SHP77 treated with DMSO at 0.1 percent for 48 hours (cell line): Measurements from ENCODE around the gene DNAJC3.
"Not testable (repeated sequence)": the region's sequence is repeated elsewhere in the genome, so short reads cannot be mapped to it uniquely, and the experiment has no call there.

Source experiments
- DNase-seq: peaks from one replicate; lab custom pipeline; 2025; lab: John Stamatoyannopoulos, UW

The DNAJC3 gene

DNA sequence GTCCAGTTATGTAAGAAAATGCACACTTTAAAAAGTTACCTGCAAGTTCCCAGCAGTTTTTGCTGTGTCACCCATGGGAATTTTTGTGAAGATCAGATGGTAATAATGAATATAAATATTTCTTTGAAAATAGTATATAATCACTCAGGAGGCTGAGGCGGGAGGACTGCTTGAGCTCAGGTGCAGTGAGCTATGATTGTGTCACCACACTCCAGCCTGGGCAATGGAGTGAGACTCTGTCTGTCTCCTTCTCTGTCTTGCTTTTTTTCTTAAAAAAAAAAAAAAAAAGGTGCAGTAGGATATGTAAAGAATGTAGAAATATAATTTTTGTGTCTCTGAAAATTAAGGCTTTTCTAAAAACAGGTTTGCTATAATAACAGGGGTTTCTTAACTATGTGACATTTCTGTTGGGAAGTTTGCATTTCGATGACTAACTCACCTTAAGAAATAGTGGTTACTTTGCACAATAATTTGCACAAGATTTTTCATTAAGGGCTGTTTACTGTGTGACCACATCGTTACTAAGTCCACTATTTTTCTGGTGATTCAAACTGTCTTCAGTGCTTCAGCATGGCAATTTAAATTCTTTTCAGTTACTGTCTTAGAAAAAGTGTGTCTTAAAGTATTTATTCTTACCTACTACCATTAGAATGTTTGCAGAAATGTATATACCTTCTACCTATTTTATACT lies 37.3 kb downstream of the DNAJC3 start:
- no peak for DNase-seq

DNA sequence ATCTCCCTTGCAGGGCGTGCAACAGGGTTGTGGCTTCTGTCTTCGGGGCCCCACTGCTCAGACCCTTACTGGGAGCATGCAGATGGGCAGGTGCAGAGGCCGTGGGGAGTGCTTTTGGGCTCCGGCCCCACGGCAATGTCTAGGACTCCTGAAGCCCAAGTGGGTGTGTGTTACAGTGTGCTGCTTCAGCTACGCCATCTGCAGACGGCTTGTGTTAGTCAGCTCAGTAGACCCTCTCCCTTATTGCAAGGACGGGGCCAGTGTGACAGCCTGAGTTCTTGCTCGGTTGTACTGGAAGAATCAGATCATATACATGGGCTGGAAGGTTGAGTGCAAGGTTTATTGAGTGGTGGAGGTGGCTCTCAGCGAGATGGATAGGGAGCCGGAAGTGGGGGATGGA lies 39.3 kb downstream of the DNAJC3 start:
- no peak for DNase-seq

DNA sequence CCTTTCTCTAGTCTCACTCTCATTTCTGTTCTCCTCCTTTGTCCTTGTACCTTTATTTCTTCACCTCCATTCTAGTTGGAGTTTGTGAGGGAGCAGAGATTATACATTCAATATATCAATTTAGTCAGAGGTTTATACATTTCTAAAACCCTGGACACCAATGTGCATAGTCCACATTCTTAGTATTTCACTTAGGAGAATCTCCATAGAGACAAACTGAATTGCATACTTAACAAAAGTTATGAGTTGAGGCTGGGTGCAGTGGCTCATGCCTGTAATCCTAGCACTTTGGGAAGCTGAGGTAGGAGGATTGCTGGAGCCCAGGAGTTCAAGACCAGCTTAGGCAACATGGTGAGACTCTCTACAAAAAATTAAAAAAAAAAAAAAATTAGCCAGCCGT lies 45.3 kb downstream of the DNAJC3 start:
- DNase-seq = no peak

DNA sequence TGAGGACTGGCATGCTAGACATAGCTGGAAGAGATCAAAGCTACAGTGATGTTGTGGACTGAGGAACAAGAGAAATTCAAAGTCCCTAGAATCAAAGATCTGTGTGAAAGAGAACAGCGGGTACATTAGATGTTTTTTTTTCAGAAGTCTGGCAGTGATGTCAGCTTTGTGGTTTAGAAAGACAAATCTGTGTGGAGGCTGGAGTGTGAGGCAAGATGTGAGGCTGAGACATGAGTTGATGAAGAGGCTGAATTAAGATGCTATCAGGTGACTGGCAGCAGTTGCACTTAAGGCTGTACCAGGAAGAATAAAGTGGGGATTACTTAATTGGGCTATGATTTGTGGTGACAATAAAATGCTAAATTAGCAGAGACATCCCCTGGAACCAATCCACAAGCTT lies 46.5 kb downstream of the DNAJC3 start:
- no peak for DNase-seq

DNA sequence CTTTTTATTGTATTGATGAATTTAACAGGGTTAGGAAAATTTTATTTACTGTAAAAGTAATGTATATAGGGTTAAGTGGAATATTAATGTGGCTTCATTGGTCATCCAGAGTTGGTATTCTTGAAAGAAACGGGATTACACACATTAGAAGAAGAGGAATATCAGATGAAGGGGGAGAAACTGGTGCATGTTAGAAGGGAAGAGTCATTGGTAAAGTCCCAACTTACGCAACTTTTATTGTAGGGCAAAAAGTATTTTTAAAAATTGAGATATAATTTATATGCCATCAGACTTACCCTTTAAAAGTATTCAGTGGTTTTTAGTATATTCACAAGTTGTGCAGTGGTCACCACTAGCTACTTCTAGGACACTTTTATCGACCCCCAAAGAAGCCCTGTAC lies 47.3 kb downstream of the DNAJC3 start:
- no peak for DNase-seq

DNA sequence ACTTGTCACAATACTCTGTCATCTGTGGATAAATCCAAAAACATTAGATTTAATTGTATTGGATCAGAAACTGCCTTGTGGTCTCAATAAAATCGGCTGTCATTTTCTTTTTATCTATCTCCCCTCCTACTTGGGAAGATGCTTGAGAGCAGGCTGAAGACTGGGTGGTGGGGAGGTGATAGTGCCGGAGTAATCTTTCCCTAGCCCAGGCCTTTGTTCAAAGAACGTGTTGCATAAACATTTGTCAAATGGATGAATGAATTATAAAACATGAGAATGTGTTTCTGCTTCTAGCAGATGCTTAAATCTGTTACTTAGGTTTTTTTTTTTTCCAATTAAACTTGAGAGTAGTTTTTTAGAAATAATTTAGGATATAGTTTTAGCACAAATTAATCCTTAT lies 49.9 kb downstream of the DNAJC3 start:
- DNase-seq = no peak

DNA sequence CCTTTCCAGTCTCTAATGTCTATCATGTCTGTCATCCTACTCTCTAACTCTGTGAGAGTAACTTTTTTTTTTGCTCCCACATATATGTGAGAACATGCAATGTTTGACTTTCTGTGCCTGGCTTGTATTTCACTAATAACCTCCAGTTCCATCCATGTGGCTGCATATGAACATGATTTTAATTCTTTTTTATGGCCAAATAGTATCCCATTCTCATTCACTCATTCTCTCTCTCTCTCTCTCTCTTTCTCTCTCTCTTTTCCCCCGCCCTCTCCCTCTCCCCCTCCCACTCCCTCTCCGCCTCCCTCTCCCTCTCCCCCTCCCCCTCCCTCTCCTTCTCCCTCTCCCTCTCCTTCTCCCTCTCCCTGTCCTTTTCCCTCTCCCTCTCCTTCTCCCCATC lies 52.0 kb downstream of the DNAJC3 start:
- DNase-seq = no peak

DNA sequence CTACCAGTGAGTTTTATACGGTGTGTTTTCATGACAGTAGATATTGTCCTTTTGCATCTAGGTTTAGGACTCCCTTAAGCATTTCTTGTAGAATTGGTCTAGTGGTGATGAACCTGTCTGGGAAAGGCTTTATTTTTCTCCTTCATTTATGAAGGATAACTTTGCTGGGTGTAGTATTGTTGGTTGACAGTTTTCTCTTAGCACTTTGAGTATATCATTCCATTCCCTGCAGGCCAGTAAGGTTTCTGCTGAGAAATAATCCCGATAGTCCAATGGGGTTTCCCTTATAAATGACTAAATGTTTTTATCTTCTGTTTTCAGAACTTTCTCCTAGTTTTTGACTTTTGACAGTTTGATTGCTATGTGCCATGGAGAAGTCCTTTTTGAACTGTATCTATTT lies 57.2 kb downstream of the DNAJC3 start:
- no peak for DNase-seq

DNA sequence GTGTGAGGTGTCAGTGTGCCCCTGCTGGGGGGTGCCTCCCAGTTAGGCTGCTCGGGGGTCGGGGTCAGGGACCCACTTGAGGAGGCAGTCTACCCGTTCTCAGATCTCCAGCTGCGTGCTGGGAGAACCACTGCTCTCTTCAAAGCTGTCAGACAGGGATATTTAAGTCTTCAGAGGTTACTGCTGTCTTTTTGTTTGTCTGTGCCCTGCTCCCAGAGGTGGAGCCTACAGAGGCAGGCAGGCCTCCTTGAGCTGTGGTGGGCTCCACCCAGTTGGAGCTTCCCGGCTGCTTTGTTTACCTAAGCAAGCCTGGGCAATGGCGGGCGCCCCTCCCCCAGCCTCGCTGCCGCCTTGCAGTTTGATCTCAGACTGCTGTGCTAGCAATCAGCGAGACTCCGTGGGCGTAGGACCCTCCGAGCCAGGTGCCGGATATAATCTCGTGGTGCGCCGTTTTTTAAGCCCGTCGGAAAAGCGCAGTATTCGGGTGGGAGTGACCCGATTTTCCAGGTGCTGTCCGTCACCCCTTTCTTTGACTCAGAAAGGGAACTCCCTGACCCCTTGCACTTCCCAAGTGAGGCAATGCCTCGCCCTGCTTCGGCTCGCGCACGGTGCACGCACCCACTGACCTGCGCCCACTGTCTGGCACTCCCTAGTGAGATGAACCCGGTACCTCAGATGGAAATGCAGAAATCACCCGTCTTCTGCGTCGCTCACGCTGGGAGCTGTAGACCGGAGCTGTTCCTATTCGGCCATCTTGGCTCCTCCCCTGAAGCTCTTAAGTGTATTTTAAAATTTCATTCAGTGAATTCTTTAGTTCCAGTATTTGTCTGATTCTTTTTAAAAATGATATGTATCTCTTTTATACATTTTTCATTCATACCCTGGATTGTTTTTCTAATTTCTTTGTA lies 63.4 kb downstream of the DNAJC3 start:
- DNase-seq = not testable (repeated sequence)

DNA sequence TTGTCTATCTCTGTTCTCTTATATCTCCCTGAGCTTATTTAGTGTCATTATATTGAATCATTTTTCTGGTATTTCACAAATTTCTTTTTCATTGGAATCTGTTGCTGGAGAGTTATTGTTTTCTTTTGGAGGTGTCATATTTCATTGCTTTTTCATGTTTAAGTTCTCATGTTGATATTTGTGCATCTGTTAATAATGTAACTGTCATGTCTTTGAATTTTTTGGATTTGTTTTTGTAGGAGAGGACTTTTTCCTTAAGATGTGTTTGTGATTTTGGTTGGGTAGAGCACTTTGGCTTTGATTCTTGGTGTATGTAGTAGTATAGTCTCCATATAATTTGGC lies 64.0 kb downstream of the DNAJC3 start:
- no peak for DNase-seq

DNA sequence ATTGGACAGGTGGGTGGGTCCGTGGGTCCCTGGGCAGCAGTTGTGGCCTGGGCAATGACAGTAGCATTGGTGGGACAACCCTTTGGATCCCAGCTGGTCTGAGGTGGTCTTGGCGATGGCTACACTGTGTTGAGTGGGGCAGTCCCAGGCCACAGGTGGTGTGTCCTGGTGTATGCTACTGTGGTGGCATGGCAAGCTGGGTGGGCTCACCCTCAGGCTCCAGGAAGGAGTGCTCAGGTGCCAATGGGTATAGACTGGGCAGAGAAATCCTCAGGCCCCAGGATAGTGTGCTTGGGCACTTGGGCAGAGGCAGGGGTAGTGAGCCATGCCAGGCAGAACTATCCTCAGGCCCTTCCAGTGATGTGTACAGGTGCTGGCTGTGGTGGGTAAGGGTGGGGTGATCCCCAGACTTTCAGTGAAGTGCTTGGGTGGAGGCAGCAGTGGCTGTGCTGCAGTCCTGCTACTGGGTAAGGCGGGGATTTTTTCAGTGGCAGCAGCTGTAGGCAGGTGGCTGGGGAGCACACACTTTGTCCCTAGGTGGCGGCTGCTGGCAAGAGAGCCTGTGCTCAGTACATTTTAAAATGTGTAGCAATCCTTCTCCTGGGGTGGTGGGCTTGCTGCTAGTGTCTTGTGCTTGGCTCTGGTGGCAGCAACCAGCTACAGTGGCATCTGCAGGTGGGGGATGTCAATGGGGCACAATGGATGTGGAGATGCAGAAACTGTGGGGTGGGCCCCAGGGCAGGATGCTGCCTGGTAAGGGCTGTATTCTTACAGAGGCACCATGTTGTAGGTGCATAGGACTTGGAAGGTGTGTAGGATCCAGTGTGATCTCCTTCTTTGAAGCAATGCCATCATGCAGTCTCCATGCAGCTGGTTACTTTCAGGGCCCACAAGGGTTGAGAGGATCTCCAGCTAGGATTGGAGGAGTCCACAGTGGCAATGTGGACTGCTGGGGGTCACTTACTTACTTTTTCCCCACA lies 64.9 kb downstream of the DNAJC3 start:
- peak; percentile 41 for DNase-seq

DNA sequence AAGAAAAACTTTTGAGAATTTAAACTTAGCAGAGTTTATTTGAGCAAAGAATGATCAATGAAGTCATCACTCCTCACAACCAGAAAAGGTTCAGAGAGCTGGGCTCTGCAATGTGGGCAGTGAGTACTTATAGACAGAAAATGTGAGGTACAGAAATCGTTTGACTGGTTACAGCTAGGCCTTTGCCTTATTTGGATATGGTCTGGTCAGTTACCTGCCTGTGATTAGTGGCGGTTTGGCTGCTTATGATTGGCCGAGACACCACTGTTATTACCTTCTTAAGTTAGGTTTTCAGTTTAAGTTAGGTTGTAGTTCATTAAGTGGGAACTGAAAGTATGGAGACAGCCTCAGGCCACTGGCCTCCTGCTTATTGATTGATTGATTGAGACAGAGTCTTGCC lies 66.3 kb downstream of the DNAJC3 start:
- DNase-seq = no peak

DNA sequence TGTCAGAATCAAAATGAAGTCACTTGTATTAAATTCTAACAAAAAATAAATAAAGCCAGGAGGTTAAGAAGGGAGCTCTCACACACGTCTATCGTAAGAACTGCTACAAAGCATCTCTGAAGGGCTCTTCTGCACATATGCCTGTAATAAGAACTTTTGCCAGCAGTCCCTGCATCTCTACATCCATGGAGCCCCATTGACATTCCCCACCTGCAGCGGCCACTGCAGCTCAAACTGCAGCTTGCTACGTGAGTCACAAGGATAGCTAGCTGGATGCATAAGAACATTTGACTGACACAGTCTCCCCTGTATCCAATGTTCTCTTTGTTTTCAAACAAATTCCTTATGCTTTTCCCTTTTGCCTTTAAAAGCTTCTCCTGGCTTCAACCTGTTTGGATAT lies 68.3 kb downstream of the DNAJC3 start:
- DNase-seq = peak; percentile 66

DNA sequence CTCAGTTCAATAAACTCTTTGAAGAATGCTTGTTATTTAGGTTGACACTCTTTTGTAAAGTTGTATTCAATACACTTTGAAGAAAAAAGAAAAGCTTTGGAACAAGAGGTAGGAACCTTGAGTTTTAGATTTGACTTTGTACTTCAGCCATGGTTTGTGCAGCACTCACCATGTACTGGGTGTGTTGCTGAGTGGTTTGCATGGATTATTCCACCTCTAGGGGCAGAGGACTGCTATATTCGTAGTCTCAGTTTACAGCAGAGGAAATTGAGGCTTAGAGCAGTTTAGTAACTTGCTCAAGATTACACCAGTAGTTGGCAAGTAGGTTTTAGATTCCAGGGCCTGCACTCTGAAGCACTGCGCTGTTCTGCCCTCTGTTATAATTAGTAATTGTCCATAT lies 68.8 kb downstream of the DNAJC3 start:
- DNase-seq = peak; percentile 38

DNA sequence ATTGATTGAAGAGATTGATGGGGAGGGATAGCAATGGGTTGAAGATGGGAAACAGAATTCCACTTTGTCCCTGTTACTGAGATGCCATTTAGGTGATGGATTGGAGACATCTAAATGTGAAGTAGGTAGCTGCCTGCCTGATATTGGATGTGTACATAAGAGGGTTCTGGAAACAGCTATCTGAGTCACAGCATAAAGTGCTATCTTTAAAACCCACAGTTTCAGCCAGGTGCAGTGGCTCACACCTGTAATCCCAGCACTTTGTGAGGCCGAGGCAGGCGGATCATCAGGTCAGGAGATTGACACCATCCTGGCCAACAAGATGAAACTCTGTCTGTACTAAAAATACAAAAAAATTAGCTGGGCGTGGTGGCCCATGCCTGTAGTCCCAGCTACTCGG lies 72.6 kb downstream of the DNAJC3 start:
- peak; percentile 95 for DNase-seq

DNA sequence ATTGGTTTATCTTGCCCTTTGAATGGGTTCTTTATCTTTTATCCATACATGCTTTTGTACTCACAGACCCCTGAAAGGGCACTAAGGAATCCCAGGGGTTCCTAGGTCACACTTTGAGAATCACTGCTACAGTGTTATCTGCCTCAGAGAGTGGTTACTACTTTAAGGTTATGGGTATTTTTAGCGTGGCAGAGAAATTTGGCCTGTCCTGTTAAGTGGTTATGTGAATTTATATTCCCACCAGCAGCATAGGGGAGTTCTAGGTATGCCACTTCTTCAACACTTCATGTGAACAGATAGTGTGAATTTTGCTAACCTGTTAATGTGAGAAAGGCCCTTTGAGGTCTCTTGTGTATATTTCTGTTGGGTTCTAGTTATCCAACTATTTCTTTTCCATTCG lies 75.7 kb downstream of the DNAJC3 start:
- DNase-seq = no peak

DNA sequence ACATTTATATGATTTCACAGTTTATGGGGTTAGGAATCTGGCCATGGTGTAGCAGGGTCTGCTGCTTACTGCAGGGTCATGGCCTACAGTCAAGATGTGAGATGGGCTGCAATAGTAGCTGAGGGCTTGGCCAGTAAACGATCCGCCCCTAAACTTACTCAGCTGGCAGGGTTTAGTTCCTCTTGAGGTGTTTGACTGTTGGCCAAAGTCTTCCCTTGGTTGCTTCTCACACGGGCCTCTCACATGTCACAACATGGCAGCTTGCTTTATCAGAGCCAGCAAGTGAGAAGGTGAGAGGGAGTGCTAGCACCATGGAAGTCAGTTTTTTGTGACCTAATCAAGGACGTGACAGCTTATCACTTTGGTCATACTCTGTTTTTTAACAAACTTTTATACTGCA lies 77.1 kb downstream of the DNAJC3 start:
- DNase-seq = no peak

DNA sequence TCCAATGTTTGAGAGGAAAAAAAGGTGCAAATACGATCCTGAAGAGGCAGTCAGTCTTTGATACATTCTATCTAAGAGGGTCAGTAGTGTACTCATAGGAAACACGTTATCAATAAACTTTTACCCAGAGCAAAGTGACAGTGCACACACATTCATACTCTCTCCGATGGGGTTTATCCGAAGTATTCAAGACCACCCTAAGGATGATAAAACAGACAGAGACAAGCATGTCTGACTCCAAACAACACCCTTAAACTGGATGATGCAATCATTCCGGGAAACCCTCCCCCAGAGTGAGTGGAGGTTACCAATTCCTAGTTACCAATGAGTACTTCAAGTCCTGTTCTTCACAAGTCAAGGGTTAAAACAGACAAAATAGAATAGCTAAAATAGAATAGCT lies 79.1 kb downstream of the DNAJC3 start:
- DNase-seq = no peak

DNA sequence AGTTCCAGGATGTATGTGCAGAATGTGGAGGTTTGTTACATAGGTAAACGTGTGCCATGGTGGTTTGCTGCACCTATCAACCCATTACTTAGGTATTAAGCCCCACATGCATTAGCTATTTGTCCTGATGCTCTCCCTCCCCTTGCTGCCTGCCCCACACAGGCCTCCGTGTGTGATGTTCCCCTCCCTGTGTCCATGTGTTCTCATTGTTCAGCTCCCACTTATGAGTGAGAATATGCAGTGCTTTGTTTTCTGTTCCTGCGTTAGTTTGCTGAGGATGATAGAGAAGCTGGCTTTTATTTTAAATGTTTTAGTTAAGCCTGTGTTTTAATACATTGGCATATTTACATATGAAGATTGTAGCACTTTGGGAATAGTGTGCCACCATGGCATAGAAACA lies 85.7 kb downstream of the DNAJC3 start:
- not testable (repeated sequence) for DNase-seq

DNA sequence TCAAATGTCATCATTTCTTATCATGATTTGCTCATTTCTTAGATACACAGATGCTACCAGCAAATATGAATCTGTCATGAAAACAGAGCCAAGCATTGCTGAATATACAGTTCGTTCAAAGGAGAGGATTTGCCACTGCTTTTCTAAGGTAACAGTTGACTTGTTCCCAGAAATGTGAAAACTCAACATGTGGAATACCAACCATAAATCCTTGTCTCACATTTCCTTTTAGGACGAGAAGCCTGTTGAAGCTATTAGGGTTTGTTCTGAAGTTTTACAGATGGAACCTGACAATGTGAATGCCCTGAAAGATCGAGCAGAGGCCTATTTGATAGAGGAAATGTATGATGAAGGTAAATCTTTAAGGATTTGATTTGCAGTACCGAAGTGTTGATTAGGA lies 86.7 kb downstream of the DNAJC3 start:
- DNase-seq = no peak

DNA sequence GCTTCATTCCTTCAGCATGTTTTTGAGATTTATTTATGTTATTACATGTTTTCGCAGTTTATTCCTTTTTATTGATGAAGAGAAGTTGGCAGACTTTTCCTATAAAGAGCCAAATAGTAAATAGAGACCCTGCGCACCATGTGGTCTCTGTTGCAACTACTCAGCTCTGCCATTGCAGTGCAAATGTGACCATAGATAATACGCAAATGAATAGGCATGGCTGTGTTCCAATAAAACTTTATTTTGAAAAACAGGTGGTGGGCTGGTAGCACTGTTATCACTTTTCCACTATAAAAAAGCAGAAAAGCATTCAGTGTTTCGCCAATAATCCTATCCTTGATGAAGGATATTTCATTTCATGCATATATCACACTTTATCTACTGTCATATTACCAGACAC lies 95.0 kb downstream of the DNAJC3 start:
- no peak for DNase-seq

DNA sequence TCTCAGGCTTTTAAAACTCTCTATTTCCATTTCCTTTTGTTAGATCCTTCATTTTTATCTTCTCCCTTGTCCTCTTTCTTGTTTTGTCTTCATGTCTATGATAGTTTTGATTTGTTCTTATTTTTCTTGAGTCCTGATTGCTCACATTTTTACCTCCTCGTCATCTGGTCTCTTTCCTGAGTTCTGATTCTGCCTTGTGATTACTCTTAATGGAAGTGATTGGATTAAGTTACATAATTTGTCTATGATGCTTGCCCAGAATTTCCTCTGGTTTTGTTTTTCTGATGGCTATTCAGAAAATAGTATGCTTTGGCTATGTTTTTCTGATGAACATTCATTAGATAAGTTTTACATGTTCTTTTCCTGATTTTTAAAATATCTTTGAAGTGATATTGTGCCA lies 102.6 kb downstream of the DNAJC3 start:
- DNase-seq = no peak

DNA sequence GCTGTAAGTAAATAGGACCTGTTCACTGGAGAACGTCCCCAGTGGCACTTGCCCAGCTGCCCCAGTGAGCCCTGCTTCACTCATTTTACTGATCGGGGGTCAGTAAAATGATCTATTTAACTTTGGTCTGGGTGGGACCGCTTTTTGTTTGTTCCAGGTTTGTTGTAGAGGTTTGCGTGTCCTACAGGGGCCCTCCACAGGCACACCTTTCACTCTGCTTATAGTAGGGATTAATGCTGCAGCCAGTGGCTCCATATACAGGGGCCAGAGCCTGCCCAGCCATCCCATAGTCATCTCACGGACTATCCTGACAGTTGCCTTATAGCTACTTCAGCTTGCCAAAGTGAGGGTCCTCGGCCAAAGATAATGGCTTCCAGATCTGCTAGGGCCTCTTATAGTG lies 104.1 kb downstream of the DNAJC3 start:
- DNase-seq = no peak
